Naive thymus-derived CD4-positive, alpha-beta T cell (primary cell): Measurements from ENCODE around the gene MIOS. TPM values are rescaled to one million over a fixed set of nuclear protein-coding genes. Genes with fewer than 3 reads are reported as not detected.
"Not testable (repeated sequence)": the region's sequence is repeated elsewhere in the genome, so short reads cannot be mapped to it uniquely, and the experiment has no call there.

ENCODE experiments used
- ATAC-seq: fragments of 150-1000 bp; cut with Tn5 transposase; 2 replicates; pipeline ENCODE4 v1.10.0; 2021; ENCODE audit warnings: mild to moderate bottlenecking, moderate library complexity
- CTCF ChIA-PET: fragments of 350-600 bp; sonication (Branson Sonifier 250); formaldehyde crosslinking; loops from one replicate; lab custom pipeline; 2021; ENCODE audit warnings: antibody characterized with exemption; lab: Charles Lee
- POLR2A ChIA-PET: fragments of 350-600 bp; sonication (Branson Sonifier 250); formaldehyde crosslinking; loops from one replicate; lab custom pipeline; 2021; ENCODE audit warnings: antibody characterized with exemption, inconsistent platforms; lab: Charles Lee
- DNase-seq, 9 donors: peaks; one replicate each; pipeline versions ENCODE4 v3.0.0 to v3.0.0-alpha.2; 2020 to 2022; ENCODE audit warnings: mixed read lengths in 1 of 9
- H3K27ac ChIP-seq: one replicate; pipeline ENCODE4 v1.7.0; 2013; ENCODE audit warnings: mild to moderate bottlenecking, low read depth, low read length, moderate library complexity
- H3K27me3 ChIP-seq, 2 donors: one replicate each; pipeline ENCODE4 v1.7.0; 2013; ENCODE audit warnings: low read length in 2 of 2, mild to moderate bottlenecking in 2 of 2, moderate library complexity in 2 of 2; ENCODE audit not compliant: control insufficient read depth in 2 of 2, insufficient read depth in 2 of 2
- H3K36me3 ChIP-seq, 3 experiments: 1 replicate in 2 of 3; 2 replicates in 1 of 3; pipeline ENCODE4 v1.7.0; 2013; ENCODE audit warnings: low read length in 3 of 3, mild to moderate bottlenecking in 3 of 3, moderate library complexity in 1 of 3; ENCODE audit not compliant: insufficient read depth in 3 of 3, control insufficient read depth in 2 of 3
- H3K4me1 ChIP-seq, 2 donors: one replicate each; pipeline ENCODE4 v1.7.0; 2013; ENCODE audit warnings: low read length in 2 of 2, mild to moderate bottlenecking in 2 of 2, moderate library complexity in 1 of 2; ENCODE audit not compliant: control insufficient read depth in 2 of 2, insufficient read depth in 2 of 2
- H3K4me3 ChIP-seq: 2 replicates; pipeline ENCODE4 v1.7.0; 2013; ENCODE audit warnings: mild to moderate bottlenecking, low read length
- H3K9me3 ChIP-seq, 3 experiments: 1 replicate in 2 of 3; 2 replicates in 1 of 3; pipeline ENCODE4 v1.7.0; 2013; ENCODE audit warnings: low read length in 3 of 3; ENCODE audit not compliant: control insufficient read depth in 2 of 3
- H3K27ac Mint-ChIP-seq, 9 donors: one replicate each; pipeline ENCODE4 v1.8.0; 2020 to 2022; ENCODE audit warnings: mixed read lengths in 9 of 9, mild to moderate bottlenecking in 8 of 9, moderate library complexity in 5 of 9, inconsistent platforms in 2 of 9
- H3K27me3 Mint-ChIP-seq, 5 donors: one replicate each; pipeline ENCODE4 v1.8.0; 2021 to 2022; ENCODE audit warnings: mixed read lengths in 5 of 5, mild to moderate bottlenecking in 1 of 5
- H3K36me3 Mint-ChIP-seq, 5 donors: one replicate each; pipeline ENCODE4 v1.8.0; 2020 to 2022; ENCODE audit warnings: mixed read lengths in 5 of 5, mild to moderate bottlenecking in 3 of 5, inconsistent platforms in 1 of 5
- H3K4me1 Mint-ChIP-seq, 7 donors: one replicate each; pipeline ENCODE4 v1.8.0; 2020 to 2022; ENCODE audit warnings: mixed read lengths in 7 of 7, mild to moderate bottlenecking in 3 of 7, inconsistent platforms in 1 of 7
- H3K4me3 Mint-ChIP-seq, 10 donors: one replicate each; pipeline ENCODE4 v1.8.0; 2020 to 2022; ENCODE audit warnings: mild to moderate bottlenecking in 10 of 10, mixed read lengths in 10 of 10, moderate library complexity in 6 of 10, inconsistent platforms in 2 of 10
- H3K9me3 Mint-ChIP-seq, 11 donors: one replicate each; pipeline ENCODE4 v1.8.0; 2020 to 2022; ENCODE audit warnings: mixed read lengths in 11 of 11, mild to moderate bottlenecking in 4 of 11, inconsistent platforms in 1 of 11, moderate library complexity in 1 of 11
- intact Hi-C, 2 donors: fragments of 100-400 bp; cut with micrococcal nuclease; formaldehyde crosslinking; loops; one replicate each; pipeline ENCODE4 v1.15.1; 2023
- polyA plus RNA-seq, 2 donors: library from polyadenylated mRNA; unstranded; fragments of 300-500 nt; fragmentation: Illumina TruSeq; gene quantifications; one replicate each; pipeline ENCODE4 v1.2.3, GENCODE V29; 2021
- total RNA-seq, 6 experiments: library from RNA in 5 of 6; stranded (reverse) in 5 of 6; gene quantifications; 1 replicate in 5 of 6; 2 replicates in 1 of 6; pipeline ENCODE4 v1.2.3 and lab custom pipeline; 2021 to 2026

The MIOS gene
- total and polyA plus RNA-seq, 7 experiments from 2014 or later, result 15.6 to 31.7 (median 27.5) TPM

- H3K27ac Mint-ChIP-seq, POLR2A ChIA-PET, H3K4me3 ChIP-seq, CTCF ChIA-PET, H3K27ac ChIP-seq, H3K4me1 ChIP-seq, H3K27me3 ChIP-seq, intact Hi-C loops, H3K36me3 ChIP-seq, H3K27me3 Mint-ChIP-seq, ATAC-seq, H3K9me3 ChIP-seq, H3K4me3 Mint-ChIP-seq, DNase-seq: not testable (repeated sequence)
- H3K4me1 Mint-ChIP-seq, result peaks cover 20 to 75% (median 69%) of the 10 kb centered on the region in 7 donors
- H3K9me3 Mint-ChIP-seq, result peaks cover 6 to 39% (median 16%) of the 10 kb centered on the region in 11 donors
- H3K36me3 Mint-ChIP-seq, result peaks cover 17 to 48% (median 48%) of the 10 kb centered on the region in 5 donors
Observed at GRCh38 chr7:7656459-7656858, 89.8 kb downstream of the MIOS start.

Other genes with a start within 250 kb of the MIOS start
- gene COL28A1, start 31.0 kb upstream of the MIOS start, total RNA-seq, result under 1 TPM in 4 of 5 experiments, not detected in 1; 0.24 to 0.49 (median 0.41) TPM
- gene COL28A1, start 31.0 kb upstream of the MIOS start, polyA plus RNA-seq, result under 1 TPM in 1 of 2 donors, not detected in 1; 0.12 TPM
- 10 to 100 TPM; 11.4 to 28.5 (median 14.5) TPM for gene UMAD1, start 73.9 kb downstream of the MIOS start, total RNA-seq
- gene UMAD1, start 73.9 kb downstream of the MIOS start, polyA plus RNA-seq, result 10 to 100 TPM; 26.7 to 28.6 TPM
- gene RPA3, start 151.7 kb downstream of the MIOS start, total RNA-seq, result 10 to 100 TPM; 20.0 to 73.6 (median 26.8) TPM
- gene RPA3, start 151.7 kb downstream of the MIOS start, polyA plus RNA-seq, result 10 to 100 TPM; 55.7 to 96.9 TPM